Dermis microvascular lymphatic vessel endothelial cell (primary cell): Measurements from ENCODE around the gene CSGALNACT2. TPM values are rescaled to one million over a fixed set of nuclear protein-coding genes. Genes with fewer than 3 reads are reported as not detected.
A peak's percentile ranks its signal among the peaks of the same experiment; 100 is the strongest.

ENCODE experiments used
- DNase-seq, 2 donors: peaks; one replicate each; pipeline versions ENCODE4 v3.0.0 to v3.0.0-alpha.2; 2010; ENCODE audit warnings: low read depth in 2 of 2
- total RNA-seq: library from RNA; depleted of rRNA; stranded (reverse); fragments of >200 nt; gene quantifications from 2 replicates; pipeline ENCODE4 v1.2.1, GENCODE V29; 2014

CSGALNACT2 gene
- total RNA-seq, 1 donor from 2014 or later: 5.5 TPM

DNA sequence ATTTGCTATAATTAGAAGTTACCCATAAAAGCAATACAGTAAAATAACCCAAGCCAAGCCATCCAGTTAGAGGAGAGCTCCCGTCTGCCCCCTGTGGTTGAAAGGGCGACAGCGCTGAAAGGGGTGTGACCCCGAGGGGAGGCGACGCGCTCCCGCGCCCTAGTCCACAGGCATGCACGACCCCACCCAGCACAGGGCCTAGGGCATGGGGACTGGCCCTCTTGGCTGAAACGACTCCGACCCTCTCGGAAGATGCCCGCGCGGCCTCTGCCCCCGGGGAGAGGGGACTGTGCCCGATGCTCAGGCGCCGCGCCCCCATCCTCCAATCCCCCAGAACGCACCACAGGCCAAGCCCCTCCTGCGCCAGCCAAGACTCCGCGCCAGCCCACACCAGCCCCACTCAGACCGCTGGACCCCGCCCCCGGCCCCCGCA lies 64.0 kb downstream of the CSGALNACT2 start:
- peak in 1 of 2 donors; percentile 15 for DNase-seq

DNA sequence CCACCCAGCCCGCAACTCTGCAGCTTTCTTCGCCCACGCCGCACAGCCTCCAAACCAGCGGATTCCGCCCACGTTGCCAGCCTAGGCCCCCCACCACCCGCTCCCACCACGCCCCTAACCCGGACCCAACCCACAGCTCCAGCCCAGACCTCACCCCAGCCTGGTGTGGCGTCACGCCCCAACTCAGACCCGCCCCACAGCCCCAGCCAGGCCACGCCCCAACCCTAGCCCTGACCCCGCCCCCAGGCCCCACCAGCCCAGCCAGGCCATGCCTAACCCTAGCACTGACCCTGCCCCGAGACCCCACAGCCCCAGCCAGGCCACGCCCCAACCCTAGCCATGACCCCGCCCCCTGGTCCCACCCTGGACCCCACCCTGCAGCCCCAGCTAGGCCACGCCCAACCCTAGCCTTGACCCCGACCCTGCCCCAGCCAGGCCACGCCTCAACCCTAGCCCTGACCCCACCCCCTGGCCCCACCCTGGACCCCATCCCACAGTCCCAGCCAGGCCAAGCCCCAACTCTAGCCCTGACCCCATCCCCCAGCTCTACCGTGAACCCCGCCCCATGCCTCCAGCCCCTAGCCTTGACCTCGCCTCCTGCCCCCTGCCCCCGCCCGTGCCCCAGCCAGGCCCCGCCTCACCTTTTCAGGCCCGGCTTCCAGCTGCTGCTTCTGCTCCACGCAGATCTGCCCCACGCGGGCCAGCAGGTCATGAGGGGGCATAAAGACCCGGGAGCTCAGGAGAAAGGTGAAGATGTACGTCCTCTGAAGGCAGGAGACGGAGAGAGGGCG lies 64.6 kb downstream of the CSGALNACT2 start:
- DNase-seq: peak in 1 of 2 donors; percentile 12

DNA sequence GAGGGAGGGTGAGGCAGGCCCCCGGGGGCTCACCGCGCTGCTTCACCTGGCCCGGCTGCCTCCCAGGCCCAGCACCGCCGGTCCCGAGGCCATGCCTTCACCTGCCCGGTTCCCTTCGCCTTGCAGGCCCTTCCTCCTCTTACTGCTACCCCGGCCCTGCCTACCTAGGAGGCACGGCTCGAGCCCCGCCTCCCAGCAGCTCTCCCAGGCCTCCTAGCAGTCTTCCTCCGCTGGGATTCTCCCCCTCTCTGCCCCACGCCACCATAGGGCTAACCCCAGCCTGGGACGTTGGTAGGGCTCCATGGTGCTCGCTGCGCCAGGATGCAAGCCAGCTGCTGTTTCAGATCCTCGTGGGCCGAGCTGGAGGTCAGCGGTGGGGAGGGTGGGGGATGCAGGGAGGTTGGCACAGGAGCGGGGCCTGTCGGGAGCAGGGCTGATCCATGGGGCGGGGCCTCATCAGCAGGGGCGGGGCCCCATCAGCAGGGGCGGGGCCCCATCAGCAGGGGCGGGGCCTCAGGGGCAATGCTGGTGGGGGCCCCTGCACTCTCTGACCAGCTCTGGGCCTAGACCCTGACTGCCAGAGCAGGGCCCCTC lies 65.3 kb downstream of the CSGALNACT2 start:
- DNase-seq: peak in 1 of 2 donors; percentile 24

DNA sequence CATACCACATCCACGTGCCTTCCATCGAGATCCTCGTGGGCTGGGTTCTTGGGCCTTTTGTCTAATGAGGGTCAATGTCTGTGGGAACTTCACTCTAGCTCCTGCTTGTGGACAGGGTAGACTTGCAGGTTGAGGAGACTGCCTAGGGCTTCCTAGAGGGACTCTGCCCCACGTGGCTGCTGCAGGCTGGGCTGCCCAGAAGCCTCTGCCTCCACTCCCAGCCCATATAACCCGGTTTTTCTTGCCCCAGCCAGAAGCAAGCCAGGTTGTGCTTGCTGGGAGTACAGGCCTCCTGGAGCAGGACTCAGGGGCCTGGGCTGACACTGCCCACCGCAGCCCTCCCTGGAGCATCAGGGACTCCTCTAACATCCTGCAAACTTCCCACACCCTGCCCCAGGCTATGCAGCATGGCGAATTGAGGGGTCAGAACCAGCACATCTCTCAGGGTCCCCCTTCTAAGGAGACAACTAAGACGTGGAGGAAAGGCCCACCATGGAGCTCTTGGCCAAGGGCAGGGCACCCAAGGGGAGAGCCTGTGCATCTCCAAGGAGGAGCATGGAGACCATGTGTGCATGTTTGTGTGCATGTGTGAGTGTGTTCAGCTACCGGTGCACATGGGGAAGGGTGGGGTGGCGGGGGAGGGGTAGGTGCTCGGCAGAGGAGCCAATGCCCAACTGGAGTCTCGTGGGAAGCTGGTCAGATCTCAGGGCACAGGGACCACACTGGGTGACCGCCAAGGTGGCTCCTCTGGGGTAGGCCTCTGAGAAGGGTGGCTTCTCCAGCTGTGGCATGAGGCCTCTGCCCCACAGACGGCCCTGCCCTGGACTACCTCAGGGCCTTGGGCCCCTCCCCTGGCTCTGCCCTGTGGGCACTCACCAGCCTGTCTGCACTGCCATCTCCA lies 66.0 kb downstream of the CSGALNACT2 start:
- DNase-seq: no peak

DNA sequence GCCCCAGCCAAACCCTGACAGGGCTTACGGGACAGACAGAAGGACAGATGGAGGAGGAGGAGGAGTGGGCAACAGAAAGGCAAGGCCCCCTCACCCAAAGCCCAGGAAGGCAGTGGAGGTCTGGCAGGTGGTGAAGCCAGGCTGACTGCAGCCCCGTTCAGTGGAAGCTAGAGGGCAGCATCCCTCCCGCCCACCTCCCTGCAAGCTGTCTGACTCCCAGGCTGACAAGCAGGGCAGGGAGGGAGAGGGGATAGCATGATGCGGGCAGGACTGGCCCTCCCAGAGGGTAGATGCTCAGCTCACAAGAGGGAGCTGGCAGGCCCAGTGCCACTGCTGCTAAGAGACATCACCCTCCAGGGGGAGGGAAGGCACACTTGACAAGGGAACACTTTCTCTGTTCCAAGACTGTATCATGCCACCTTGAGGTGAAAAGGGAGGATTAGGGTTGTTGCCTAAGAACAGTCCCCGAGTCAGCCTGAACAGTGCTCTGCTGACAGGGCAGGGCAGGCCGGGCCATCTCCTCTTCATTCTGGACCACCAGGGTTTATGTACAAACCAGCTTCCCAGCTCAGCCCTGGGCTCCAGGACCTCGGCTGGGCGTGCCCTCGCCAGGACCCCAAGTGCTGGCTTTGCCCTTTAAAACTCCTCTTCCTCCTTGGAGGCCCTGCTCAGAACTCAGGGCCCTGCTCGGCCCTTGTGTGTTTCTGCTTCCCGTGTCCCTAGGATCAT lies 66.9 kb downstream of the CSGALNACT2 start:
- peak; percentile 32 to 65 for DNase-seq

DNA sequence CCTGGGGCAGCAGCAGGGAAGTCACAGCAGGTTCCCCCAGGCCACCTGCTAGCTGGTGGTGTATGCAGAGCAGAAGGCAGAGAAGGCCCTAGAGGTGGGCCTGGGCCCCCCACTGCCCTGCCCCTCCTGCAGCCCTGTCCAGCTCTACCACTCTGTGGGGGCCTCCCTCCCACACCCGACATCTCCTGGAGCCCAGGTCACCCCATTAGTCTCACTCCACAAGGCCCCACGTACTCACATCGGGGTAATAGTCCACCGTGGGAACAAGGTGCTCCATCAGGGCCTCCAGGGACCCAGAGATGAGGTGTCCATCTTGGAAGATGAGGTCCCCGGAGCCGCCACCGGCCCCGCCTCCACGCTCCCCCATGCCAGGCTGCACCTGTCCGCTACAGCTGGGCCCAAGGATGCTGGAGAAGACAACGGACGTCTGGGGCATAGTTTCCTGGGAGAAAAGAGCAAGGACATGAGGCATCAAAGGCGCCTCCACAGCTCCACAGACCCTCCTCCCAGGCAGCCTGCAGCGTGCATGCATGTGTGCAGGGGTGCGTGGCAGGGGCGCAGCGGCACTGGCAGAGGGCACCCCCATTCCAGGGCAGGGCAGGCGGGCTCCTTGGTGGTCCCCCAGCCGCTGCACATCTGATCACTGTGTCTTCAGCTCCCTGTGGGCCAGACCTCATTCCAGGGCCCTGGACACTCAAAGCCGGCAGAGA lies 67.6 kb downstream of the CSGALNACT2 start:
- DNase-seq: no peak

DNA sequence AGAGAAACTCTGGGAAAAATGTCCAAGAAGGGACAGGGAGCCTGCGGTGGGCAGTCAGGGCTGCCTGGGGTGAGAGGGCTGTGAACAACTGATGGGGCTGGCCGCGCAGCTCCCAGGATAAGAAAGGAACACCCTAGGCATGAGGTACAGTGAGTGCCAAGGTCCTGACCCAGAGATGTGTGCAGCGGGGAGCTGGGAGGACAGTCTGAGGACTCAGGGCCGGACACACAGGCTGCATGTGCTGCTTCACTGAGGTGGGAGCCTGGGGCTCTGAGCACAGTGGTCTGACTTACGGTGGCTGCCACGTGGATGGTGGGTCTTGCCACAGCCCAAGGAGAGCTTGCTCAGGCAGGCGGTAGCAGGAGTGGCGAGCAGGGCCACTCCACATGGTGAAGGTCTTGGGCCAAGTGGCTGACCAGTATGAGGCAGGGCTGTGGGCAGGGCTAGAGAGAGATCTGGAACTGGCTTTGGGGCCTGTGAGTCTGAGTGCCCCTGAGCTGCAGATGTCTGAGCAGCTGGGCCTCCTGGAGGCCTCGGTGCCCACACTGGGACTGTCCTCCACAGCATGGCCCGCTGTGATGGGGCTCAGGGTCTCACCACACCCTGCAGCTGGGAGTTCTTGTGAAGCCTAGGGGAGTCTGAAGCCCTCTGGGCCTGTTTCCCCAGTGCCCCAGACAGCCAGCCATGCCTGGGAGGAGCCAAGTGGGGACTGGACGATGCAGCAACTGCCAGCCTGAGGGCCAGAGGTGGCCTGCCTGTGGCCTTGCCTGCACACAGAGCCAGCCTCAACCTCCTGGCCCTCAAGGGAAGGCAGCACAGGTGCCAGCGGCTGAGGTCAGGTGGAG lies 68.4 kb downstream of the CSGALNACT2 start:
- DNase-seq: no peak

DNA sequence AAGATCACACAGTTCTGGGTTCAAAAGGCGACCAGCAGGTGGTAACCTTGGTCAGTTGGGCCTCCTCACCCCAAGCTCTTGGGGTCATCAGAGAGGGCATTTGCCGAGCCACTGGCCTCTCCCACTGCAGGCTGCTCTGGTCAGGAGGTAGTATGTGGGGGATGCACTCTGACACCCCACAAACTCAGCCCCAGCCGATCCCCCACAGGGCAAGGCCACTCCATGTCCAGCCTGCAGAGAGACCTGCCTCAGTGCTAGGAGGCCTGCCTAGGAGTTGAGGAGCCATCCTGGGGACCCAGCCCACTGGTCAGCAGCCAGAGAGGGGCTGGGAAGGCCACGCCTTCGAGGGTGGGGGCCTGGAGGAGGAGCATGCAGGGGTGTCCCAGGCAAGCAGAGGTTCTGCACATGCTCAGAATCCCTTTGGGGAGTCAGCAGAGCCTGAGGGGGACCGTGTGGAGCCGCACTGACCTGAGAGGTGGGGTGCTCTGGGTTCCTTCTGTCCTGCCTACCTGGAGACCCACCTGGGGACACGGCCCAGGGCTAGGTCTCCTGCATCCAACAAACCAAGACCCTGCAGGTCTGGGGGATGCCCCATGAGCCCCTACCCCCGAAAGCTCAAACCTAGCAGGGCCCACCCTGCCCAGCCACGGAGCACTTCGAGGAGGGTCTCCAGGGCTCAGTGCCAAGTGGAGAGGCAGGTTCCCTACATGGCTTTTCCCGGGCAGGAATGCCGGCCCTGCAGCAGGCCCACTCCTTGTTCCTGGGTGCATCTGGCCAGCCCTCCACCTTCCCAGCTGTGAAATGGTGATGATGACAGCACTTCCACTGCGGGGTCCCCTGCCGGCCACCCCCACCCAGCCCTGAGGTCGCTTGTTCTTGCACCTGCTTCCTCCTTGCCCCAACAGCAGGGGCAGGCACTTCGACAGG lies 70.2 kb downstream of the CSGALNACT2 start:
- DNase-seq: no peak

DNA sequence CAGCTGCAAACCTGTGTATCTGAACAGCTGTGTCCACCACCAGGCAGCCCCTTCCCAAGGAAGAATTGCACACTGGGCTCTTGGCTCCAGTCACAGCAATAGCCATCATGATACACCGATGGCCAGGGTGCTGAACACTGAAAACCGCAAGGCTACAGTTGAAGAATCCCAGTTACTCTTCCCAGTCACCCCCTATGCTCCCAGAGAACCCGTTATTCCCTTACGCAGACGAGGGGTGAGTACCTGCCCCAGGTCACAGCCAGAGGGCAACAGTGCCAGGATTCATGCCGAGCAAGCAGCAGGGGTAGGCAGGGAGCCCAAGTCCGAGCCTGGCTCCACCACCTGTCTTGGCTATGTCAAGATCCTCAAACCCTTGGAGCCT lies 70.8 kb downstream of the CSGALNACT2 start:
- no peak for DNase-seq

DNA sequence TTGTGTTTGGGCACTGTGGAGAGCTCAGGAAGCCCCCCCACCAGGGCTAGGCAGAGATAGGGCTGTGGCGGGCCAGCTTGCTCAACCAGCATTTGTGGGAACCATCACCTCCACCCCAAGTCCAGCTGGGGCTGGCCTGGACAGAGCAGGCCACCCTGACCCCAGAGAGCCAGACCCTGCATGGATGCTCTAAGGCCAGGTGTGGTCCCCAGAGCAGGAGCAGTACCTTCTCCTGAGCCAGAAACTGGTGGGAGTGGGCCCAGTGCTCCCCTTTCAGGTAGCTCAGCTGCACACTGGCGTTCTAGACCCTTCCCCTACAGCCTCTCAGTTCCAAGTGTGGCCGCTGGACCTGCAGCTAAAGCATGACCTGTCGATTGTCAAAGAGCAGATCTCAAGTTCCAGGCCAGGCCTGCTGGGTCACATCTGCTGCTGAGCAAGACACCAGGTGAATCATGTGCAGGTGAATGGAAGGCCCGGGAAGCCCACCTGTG lies 71.5 kb downstream of the CSGALNACT2 start:
- DNase-seq: no peak

DNA sequence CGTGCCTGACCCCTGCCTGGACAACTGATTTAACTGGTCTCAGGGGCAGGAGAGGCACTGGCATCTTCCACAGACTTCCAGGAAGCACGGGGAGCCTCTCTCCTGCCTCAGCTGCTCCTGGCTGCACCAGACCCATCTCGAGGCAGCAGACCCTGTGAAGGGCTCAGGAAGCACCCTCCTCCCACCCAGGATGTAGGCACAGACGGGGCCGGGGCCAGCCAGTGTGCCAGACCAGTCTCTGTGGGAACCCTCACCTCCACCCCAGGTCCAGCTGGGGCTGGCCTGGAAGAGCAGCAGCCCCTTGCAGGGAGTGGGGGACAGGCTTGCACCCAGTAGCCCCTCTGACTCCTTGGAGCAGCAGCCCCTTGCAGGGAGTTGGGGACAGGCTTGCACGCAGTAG lies 72.3 kb downstream of the CSGALNACT2 start:
- DNase-seq: no peak

DNA sequence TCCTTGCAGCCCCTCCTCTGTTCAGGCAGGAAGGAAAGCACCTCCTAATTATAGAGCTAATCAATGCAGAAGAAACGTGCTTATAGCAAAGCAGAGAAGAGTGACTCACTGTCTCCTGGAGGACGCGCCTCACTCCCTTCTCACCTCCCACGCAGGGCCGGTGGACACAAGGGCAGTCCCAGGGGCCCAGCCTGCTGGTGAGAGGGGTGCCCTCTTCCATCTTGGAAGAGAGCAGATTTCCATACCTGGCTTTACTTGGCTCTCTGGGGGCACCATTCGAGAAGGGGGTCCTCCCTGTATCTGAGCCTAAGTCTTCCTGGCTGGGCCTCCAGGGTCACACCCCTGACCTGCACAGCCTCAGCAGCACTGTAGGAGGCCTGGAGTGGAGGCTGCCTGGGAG lies 72.8 kb downstream of the CSGALNACT2 start:
- DNase-seq: no peak

DNA sequence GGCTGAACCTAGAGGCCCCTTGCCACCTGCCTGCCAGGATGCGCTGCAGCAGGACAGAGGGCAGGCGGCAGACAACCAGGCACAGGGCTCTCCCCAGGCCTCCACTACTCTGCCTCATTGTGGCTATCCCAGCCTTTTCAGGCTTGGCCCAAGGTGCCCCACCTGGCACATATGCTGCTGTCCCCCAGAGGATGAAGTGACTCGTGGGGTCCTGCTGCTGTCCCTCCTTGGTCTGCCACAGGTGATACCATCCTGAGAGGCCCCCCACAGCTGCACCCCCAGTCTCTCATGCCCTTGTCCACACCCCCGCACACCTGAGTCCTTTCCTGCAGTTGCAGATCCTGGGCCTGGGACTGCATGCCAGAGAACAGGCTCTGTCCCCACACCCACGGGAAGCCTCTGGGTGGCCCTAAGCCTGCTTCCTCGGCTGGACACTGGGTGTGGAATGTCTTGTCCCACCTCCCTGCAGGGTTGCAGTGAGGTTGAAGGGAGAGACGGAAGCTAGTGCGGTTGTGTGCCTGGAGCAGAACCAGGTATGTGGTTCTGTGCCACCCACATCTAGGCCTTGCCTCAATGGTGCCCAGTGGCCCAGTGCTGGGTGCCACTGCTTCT lies 73.3 kb downstream of the CSGALNACT2 start:
- DNase-seq: no peak

DNA sequence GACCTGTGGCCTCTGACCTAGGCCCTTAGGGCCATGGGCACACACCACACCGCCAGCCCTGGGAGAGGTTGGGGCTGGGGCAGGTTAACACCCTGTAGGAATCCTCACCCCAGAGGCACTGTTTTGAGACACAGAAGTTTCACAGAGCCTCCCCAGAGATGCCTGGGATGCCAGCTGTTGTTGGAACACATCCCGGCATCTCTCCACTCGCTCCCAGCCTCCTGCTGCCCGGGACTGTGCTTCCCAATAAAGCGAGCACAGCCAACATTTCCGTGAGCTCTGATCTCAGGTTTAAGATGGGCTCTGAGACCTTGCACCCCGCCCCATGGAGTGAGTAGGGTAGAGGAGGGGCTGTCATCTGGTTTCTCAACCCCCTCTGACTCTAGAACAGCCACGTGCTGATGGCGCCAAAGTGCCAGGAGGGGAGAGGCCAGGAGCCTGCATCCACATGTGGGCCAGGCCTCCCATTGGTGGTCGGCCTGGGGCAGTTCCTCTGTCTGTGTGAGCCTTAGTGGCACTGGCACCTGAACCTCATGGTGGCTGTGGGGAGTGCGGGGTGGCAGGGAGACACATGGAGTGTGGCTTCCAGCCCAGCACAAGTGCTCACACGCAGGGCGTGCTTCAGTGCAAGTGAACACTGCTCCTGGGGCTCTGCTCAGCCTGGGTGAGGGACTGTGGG lies 73.9 kb downstream of the CSGALNACT2 start:
- no peak for DNase-seq

DNA sequence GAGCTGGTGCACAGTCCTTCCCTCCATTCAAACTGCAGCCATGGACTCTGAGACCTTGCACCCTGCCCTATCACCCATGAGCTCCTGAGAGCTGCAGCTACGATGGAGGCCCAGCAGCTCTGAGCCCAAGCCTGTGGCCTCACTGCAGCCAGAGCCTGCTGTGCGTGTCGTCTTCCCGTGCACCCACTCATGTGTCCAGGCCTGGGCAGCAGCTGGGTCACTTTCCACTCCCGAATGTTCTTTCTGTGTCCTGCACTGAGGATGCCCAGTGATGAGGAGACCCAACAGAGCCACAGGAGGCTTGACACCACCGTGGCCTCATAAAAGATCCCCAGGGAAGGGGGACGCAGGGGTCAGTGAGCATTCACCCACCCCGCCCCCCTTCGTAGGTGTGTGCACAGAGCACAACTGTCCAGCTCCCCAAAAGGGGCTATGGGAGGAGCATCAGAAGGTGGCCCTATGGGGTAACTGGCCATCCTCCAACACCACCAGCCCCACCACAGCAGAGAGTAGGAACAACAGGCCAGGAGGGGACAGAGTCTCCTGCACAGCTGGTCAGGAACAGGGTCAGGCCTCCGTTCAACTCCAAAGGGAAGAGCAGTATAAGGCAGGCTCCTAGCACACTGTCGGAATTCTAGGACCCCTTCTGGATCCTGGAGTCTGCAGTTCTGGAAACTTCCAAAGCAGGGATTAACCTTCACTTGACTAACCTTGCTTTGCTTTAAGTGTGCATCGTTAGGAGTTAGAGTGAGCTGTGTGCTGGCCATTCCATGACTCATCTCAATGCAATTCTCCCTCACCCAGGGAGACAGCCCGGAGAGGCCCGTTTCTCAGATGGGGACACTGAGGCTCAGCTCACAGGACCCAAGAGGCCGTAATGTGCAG lies 76.1 kb downstream of the CSGALNACT2 start:
- no peak for DNase-seq

DNA sequence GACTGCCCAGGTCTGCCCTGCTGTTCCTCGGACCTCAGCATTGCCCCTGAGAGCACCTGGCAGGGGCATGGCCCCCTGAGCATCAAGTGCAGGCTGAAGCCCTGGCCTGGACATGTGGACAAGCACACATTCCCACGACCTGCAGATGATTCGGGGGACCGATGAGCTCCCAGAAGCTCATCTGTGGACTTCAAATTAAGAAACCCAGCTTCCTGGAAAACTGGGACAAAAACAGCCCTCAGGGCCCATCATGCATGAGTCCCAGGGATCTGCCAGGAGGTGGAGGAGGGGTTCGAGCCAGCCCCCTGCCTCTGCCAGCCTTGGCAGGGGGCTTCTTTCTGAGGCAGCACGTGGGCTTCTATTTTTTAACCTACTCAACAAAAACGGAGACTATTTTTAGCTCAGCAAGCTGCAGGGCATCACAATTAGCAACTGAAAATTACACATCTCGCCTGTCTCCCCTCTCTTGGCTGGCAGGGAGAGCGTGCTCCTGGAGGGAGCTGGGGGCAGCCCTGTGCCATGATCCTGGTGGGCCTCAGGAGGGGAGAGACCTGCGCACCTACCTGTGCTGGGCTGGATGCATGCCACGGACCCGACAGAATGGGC lies 76.8 kb downstream of the CSGALNACT2 start:
- DNase-seq: no peak
